ENCODE measurements around the gene PVALEF. TPM values are rescaled to one million over a fixed set of nuclear protein-coding genes. Genes with fewer than 3 reads are reported as not detected.

Gene PVALEF
- total and polyA plus RNA-seq, 8 donors = 0.11 to 0.74 (median 0.25) TPM; not detected in 2

DNA sequence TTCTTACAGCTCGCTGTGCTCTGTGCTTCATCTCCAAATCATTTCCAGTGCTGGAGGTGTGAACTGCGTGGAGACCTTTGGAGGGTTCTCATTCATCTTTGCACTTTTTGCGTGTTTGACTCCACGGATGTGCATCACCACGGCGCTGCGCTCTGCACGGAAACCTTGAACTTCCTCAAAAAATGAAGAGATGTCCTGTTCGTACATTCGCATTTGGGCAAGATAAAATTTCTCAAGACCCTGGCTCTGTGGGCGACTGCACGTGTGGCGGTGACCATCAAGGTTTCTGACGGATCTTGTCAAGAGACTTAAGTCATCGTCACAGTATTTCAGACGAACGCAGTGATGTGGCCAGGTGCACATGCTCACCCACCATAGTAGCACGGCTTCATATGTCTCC lies 10.3 kb upstream of the PVALEF start:
- peak overlapping the region in 1 of 2 donors; percentile 45 for H3K27ac ChIP-seq
- H3K9me3 ChIP-seq = no peaks in the 10 kb centered on the region
- no peak for TF ChIP-seq CTCF (IDR thresholded peaks at IDR 0.05)
- intact Hi-C loops (cut with DNase I) = no loop called here
- no peaks in the 10 kb centered on the region for H3K36me3 ChIP-seq
- no peaks in the 10 kb centered on the region for H3K27me3 ChIP-seq
- DNase-seq (peak in 1 of 4 donors; percentile 82), ATAC-seq (no peak)
- H3K4me1 ChIP-seq = peaks cover 0 to 56% of the 10 kb centered on the region in 2 donors
- no peak overlapping the region for H3K4me3 ChIP-seq

- H3K4me1 ChIP-seq = peaks cover 0 to 55% of the 10 kb centered on the region in 2 donors
- DNase-seq (peak in 1 of 4 donors; percentile 73), ATAC-seq (no peak)
- no peaks in the 10 kb centered on the region for H3K9me3 ChIP-seq
- no peak overlapping the region for H3K27ac ChIP-seq
- intact Hi-C loops (cut with DNase I) = no loop called here
- no peak overlapping the region for H3K4me3 ChIP-seq
- H3K36me3 ChIP-seq = no peaks in the 10 kb centered on the region
- no peaks in the 10 kb centered on the region for H3K27me3 ChIP-seq
- no peak for TF ChIP-seq CTCF (IDR thresholded peaks at IDR 0.05)
Observed at GRCh38 chr17:81156866-81157805, 8.2 kb upstream of the PVALEF start.

DNA sequence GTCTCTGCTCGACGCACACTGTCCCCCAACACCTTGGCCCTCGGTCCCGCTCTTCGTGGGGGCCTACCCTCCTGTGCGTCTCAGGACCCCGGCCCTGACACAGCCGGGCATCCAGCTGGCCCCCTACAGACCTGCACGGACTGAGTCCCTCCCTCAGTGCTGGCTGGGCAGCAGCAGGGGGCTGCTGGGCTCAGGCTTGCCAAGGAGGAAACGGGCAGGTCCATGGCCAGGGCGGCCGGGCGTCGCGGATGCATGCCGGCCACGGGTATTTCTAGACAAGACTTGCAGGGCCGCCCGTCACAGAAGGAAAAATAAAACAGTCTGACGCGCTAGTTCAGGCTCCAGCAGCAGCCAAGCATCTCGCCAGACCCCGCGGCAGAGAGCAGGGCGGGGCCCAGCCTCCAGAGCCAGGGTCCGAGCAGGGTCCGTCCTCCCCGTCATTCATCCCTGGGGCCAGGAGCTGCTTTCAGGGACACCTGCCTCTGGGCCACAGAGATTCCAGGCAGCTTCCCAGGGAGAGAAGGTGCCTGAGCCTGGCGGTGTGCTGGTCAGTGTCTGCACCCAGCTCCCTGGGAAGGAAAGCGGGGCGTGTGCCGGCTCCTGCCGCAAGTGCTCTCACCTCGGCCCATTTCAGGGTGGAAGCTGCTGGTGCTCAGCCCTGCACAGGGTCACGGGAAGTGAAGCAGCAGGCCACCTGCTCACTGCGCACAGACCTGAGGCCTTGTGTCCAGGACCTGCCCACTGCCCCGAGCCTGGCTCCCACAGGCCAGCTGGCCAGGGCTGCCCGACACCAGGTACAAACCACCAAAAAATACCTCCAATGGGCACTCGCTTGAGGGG lies 7.2 kb upstream of the PVALEF start:
- H3K4me1 ChIP-seq = peaks cover 0 to 47% of the 10 kb centered on the region in 2 donors
- intact Hi-C loops (cut with DNase I) = no loop called here
- H3K27me3 ChIP-seq = peaks cover 0 to 2% of the 10 kb centered on the region in 2 donors
- TF ChIP-seq CTCF (IDR thresholded peaks at IDR 0.05) = no peak
- no peaks in the 10 kb centered on the region for H3K36me3 ChIP-seq
- no peak overlapping the region for H3K4me3 ChIP-seq
- H3K27ac ChIP-seq = no peak overlapping the region
- no peaks in the 10 kb centered on the region for H3K9me3 ChIP-seq
- ATAC-seq = no peak
- DNase-seq = peak in 1 of 4 donors; percentile 57

GRCh38 chr17:81158688-81159590 lies 6.4 kb upstream of the PVALEF start:
- Histone ChIP-seq H3K27me3 (peaks cover 0 to 10% of the 10 kb centered on the region in 2 donors), H3K9me3 (no peaks in the 10 kb centered on the region), H3K4me3 (peak overlapping the region in 1 of 2 donors; percentile 58), H3K36me3 (no peaks in the 10 kb centered on the region), H3K4me1 (peaks cover 0 to 38% of the 10 kb centered on the region in 2 donors), H3K27ac (no peak overlapping the region)
- intact Hi-C loops (cut with DNase I) = no loop called here
- DNase-seq (peak in 1 of 4 donors; percentile 66), ATAC-seq (no peak)
- TF ChIP-seq CTCF (IDR thresholded peaks at IDR 0.05) = no peak

Measured in left lung (tissue), 10 donors.